Keratinocyte (primary cell): ENCODE results near the gene TMEM208.

Experiments used
- CTCF ChIP-seq, 3 experiments: IDR thresholded peaks in 1 of 3; conservative IDR thresholded peaks in 1 of 3; optimal IDR thresholded peaks in 1 of 3; 2 replicates in 2 of 3; 3 replicates in 1 of 3; pipeline versions ENCODE3 to v1.5.1; 2011; ENCODE audit warnings: low read length in 3 of 3, mild to moderate bottlenecking in 3 of 3, moderate library complexity in 2 of 3, control low read depth in 1 of 3, inconsistent platforms in 1 of 3; ENCODE audit not compliant: insufficient read depth in 2 of 3; ENCODE audit errors: extremely low read depth in 1 of 3
- EZH2 ChIP-seq: IDR thresholded peaks from one replicate; pipeline ENCODE4 v1.6.1; 2012; ENCODE audit warnings: inconsistent platforms, mild to moderate bottlenecking, low read length, moderate library complexity

- no peak for TF ChIP-seq EZH2
- TF ChIP-seq CTCF (optimal IDR thresholded peaks at IDR 0.05 in 1 of 3, IDR thresholded peaks at IDR 0.05 in 1 of 3, conservative IDR thresholded peaks at IDR 0.05 in 1 of 3; ENCODE audit: extremely low read depth in 1 of 3, insufficient read depth in 2 of 3, low read length in 3 of 3) = no peak
These were observed 9.1 kb downstream of the TMEM208 start for GRCh38 chr16:67235816-67236562.
